Activated naive CD4-positive, alpha-beta T cell treated with anti-CD3 and anti-CD28 coated beads, Interleukin-2, amount 50 U/mL, for 24 hours (primary cell): ENCODE data around the gene GSPT2.
"Not testable (repeated sequence)": the region's sequence is repeated elsewhere in the genome, so short reads cannot be mapped to it uniquely, and the experiment has no call there.

ENCODE experiments used
- H3K27ac Mint-ChIP-seq: one replicate; pipeline ENCODE4 v1.8.0; 2021; ENCODE audit warnings: mild to moderate bottlenecking, mixed read lengths
- H3K27me3 Mint-ChIP-seq: one replicate; pipeline ENCODE4 v1.8.0; 2021; ENCODE audit warnings: mixed read lengths
- H3K36me3 Mint-ChIP-seq: one replicate; pipeline ENCODE4 v1.8.0; 2021; ENCODE audit warnings: mixed read lengths
- H3K4me1 Mint-ChIP-seq: one replicate; pipeline ENCODE4 v1.8.0; 2021; ENCODE audit warnings: mixed read lengths
- H3K4me3 Mint-ChIP-seq: one replicate; pipeline ENCODE4 v1.8.0; 2021; ENCODE audit warnings: mild to moderate bottlenecking, mixed read lengths
- H3K9me3 Mint-ChIP-seq: one replicate; pipeline ENCODE4 v1.8.0; 2021; ENCODE audit warnings: mixed read lengths

GSPT2 gene

GRCh38 chrX:51743179-51743957 lies at the start of gene GSPT2:
GSPT2 (plus strand) TSS chrX:51743442; CDS start chrX:51743627, 185 bp downstream.
- peak within 1 kb of the TSS; percentile 84 for H3K27ac Mint-ChIP-seq
- H3K9me3 Mint-ChIP-seq: no peaks in the 10 kb centered on the region
- H3K4me3 Mint-ChIP-seq: peak within 1 kb of the TSS; percentile 92
- peaks cover 19% of the 10 kb centered on the region for H3K36me3 Mint-ChIP-seq
- H3K27me3 Mint-ChIP-seq: no peaks in the 10 kb centered on the region
- H3K4me1 Mint-ChIP-seq: peaks cover 19% of the 10 kb centered on the region

- H3K4me3 Mint-ChIP-seq: no peak overlapping the region
- H3K27ac Mint-ChIP-seq: no peak overlapping the region
- H3K9me3 Mint-ChIP-seq: no peaks in the 10 kb centered on the region
- no peaks in the 10 kb centered on the region for H3K27me3 Mint-ChIP-seq
- H3K4me1 Mint-ChIP-seq: no peaks in the 10 kb centered on the region
- no peaks in the 10 kb centered on the region for H3K36me3 Mint-ChIP-seq
These were observed 49.0 kb upstream of the GSPT2 start for GRCh38 chrX:51694254-51694653.

DNA sequence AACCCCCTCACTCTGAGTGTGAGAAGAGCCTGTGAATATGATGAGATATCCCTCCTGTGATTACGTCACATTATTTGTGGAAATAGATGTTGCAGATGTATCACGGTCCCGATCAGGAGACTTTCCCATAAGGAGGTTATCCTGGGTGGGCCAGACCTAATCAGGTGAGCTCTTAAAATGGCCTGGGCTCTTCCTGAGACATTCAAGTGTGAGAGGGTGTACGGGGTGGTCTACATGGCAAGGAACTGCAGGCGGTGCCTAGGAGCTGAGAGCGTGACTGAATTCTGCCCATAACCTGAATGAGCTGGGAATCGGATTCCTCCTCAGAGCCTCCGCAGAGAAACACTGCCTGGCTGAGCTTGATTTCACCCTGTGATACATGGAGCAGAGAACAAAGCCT lies 45.8 kb upstream of the GSPT2 start:
- Mint-ChIP-seq H3K4me1 (no peaks in the 10 kb centered on the region), H3K27me3 (no peaks in the 10 kb centered on the region), H3K27ac (no peak overlapping the region), H3K9me3 (no peaks in the 10 kb centered on the region), H3K4me3 (no peak overlapping the region), H3K36me3 (no peaks in the 10 kb centered on the region)

GRCh38 chrX:51710277-51711164 lies 32.7 kb upstream of the GSPT2 start, which contains the start of gene CENPVL1:
CENPVL1 (plus strand) TSS chrX:51710512; CDS start chrX:51710512, 0 bp downstream.
- not testable (repeated sequence) for H3K9me3 Mint-ChIP-seq, H3K36me3 Mint-ChIP-seq, H3K4me1 Mint-ChIP-seq, H3K27me3 Mint-ChIP-seq, H3K4me3 Mint-ChIP-seq, H3K27ac Mint-ChIP-seq

- not testable (repeated sequence) for H3K4me1 Mint-ChIP-seq, H3K36me3 Mint-ChIP-seq, H3K4me3 Mint-ChIP-seq, H3K27ac Mint-ChIP-seq, H3K27me3 Mint-ChIP-seq, H3K9me3 Mint-ChIP-seq
These were observed 30.1 kb upstream of the GSPT2 start for GRCh38 chrX:51712943-51713647.

DNA sequence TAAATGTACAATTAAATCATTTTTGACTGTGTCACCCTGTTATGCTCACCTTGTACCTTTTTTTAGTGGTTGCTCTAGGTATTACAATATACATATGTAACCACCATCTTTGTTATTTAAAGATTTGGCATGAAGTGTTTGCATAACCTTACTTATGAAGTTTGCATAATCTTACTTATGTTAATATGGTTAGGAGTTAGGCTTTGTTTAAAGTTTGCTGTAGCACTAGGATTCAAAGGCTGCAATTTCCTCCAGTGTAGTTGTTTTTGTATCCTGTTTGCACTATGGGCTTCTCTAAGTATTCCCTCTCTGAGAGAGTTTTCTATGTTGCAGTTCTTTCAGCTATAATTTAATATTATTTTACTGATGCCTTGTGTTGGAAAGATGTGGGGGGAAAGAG lies 15.0 kb upstream of the GSPT2 start:
- no peaks in the 10 kb centered on the region for H3K9me3 Mint-ChIP-seq
- H3K4me3 Mint-ChIP-seq: no peak overlapping the region
- H3K27ac Mint-ChIP-seq: no peak overlapping the region
- no peaks in the 10 kb centered on the region for H3K4me1 Mint-ChIP-seq
- peaks cover 1% of the 10 kb centered on the region for H3K27me3 Mint-ChIP-seq
- no peaks in the 10 kb centered on the region for H3K36me3 Mint-ChIP-seq

- Mint-ChIP-seq H3K9me3 (no peaks in the 10 kb centered on the region), H3K27ac (no peak overlapping the region), H3K4me3 (no peak overlapping the region), H3K4me1 (no peaks in the 10 kb centered on the region), H3K36me3 (peaks cover 2% of the 10 kb centered on the region), H3K27me3 (peaks cover 9% of the 10 kb centered on the region)
These were observed 6.2 kb upstream of the GSPT2 start for GRCh38 chrX:51737091-51737490.

DNA sequence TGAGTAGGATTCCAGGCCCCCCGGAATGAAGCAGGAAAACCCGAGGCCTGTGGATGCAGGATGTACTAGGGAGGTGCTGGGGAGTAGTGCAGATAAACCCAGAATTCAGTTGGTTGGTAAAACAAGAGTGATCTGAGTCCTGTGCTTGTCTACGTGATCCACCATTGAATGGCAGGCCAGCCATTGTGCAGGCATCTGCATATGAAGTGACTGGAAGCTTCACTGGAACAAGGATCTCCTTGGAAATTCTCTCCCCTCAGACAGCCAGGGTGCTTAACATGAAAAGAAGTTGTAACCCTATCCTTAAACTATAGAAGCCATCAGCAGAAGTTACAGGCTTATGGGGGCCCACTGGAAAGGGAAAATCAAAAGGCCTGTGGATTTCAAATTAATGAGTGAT lies 656 bp upstream of the GSPT2 start:
- no peak overlapping the region for H3K4me3 Mint-ChIP-seq
- H3K27ac Mint-ChIP-seq: peak overlapping the region; percentile 84
- H3K9me3 Mint-ChIP-seq: no peaks in the 10 kb centered on the region
- H3K27me3 Mint-ChIP-seq: peaks cover 1% of the 10 kb centered on the region
- peaks cover 19% of the 10 kb centered on the region for H3K36me3 Mint-ChIP-seq
- H3K4me1 Mint-ChIP-seq: peaks cover 19% of the 10 kb centered on the region

GRCh38 chrX:51747671-51748070 lies 4.4 kb downstream of the GSPT2 start:
- no peaks in the 10 kb centered on the region for H3K27me3 Mint-ChIP-seq

GRCh38 chrX:51759055-51759839 lies 16.0 kb downstream of the GSPT2 start:
- Mint-ChIP-seq H3K4me1 (no peaks in the 10 kb centered on the region), H3K27ac (no peak overlapping the region), H3K9me3 (no peaks in the 10 kb centered on the region), H3K4me3 (no peak overlapping the region), H3K27me3 (no peaks in the 10 kb centered on the region), H3K36me3 (no peaks in the 10 kb centered on the region)

More at GRCh38 chrX:51747671-51748070, 4.4 kb downstream of the GSPT2 start:
- Mint-ChIP-seq H3K27ac (no peak overlapping the region), H3K4me1 (peaks cover 19% of the 10 kb centered on the region), H3K4me3 (no peak overlapping the region), H3K9me3 (no peaks in the 10 kb centered on the region), H3K36me3 (peaks cover 17% of the 10 kb centered on the region)

- H3K9me3 Mint-ChIP-seq: no peaks in the 10 kb centered on the region
- H3K36me3 Mint-ChIP-seq: no peaks in the 10 kb centered on the region
- no peaks in the 10 kb centered on the region for H3K4me1 Mint-ChIP-seq
- H3K4me3 Mint-ChIP-seq: no peak overlapping the region
- no peak overlapping the region for H3K27ac Mint-ChIP-seq
- H3K27me3 Mint-ChIP-seq: no peaks in the 10 kb centered on the region
These were observed 17.4 kb downstream of the GSPT2 start for GRCh38 chrX:51760657-51761056.

- Mint-ChIP-seq H3K4me3 (no peak overlapping the region), H3K27ac (no peak overlapping the region), H3K27me3 (no peaks in the 10 kb centered on the region), H3K36me3 (no peaks in the 10 kb centered on the region), H3K4me1 (no peaks in the 10 kb centered on the region), H3K9me3 (no peaks in the 10 kb centered on the region)
These were observed 23.3 kb downstream of the GSPT2 start for GRCh38 chrX:51766546-51766945.

DNA sequence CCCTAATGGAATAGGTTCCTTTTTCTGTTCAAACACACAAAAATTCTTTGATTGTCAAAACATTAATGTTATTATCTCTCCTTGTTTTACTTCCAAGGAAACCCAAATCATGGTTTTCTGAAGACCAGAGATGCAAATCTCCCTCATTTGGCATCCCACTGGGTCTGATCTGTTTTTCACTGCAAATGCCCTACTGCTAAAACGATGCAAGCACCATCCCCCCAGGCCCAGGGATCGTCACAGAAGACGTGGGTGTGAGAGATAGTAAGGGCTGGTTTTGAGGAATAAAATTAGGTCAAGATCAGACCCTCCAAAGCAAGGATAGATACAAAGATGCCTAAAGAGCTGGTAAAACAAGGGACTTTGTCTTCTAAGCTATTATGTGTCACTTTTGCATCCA lies 33.6 kb downstream of the GSPT2 start:
- H3K4me3 Mint-ChIP-seq: no peak overlapping the region
- no peaks in the 10 kb centered on the region for H3K36me3 Mint-ChIP-seq
- no peaks in the 10 kb centered on the region for H3K9me3 Mint-ChIP-seq
- no peaks in the 10 kb centered on the region for H3K4me1 Mint-ChIP-seq
- H3K27me3 Mint-ChIP-seq: no peaks in the 10 kb centered on the region
- no peak overlapping the region for H3K27ac Mint-ChIP-seq

GRCh38 chrX:51779306-51779705 lies 36.1 kb downstream of the GSPT2 start:
- Mint-ChIP-seq H3K36me3 (no peaks in the 10 kb centered on the region), H3K4me1 (no peaks in the 10 kb centered on the region), H3K9me3 (no peaks in the 10 kb centered on the region), H3K4me3 (no peak overlapping the region), H3K27ac (no peak overlapping the region), H3K27me3 (no peaks in the 10 kb centered on the region)

GRCh38 chrX:51795136-51795535 lies 51.9 kb downstream of the GSPT2 start:
- H3K27ac Mint-ChIP-seq: no peak overlapping the region
- H3K27me3 Mint-ChIP-seq: no peaks in the 10 kb centered on the region
- no peaks in the 10 kb centered on the region for H3K4me1 Mint-ChIP-seq
- no peak overlapping the region for H3K4me3 Mint-ChIP-seq
- H3K9me3 Mint-ChIP-seq: peaks cover 6% of the 10 kb centered on the region
- H3K36me3 Mint-ChIP-seq: no peaks in the 10 kb centered on the region
